Measurements from ENCODE around the gene CCR5AS.
"Not testable (repeated sequence)": the region's sequence is repeated elsewhere in the genome, so short reads cannot be mapped to it uniquely, and the experiment has no call there.

GRCh38 chr3:46430879-46431278 is 24.0 kb upstream of the CCR5AS start:
- TF ChIP-seq CTCF (conservative IDR thresholded peaks at IDR 0.05; ENCODE audit: low read depth in 2 of 2); EZH2phosphoT487 (IDR thresholded peaks at IDR 0.05; ENCODE audit: unreplicated experiment); JUNB (IDR thresholded peaks at IDR 0.05; ENCODE audit: unreplicated experiment): not testable (repeated sequence)

Data from GM23338 (cell line).